GM19023 (cell line): ENCODE data around the gene NRF1.
A peak's percentile ranks its signal among the peaks of the same experiment; 100 is the strongest.
"Not testable (repeated sequence)": the region's sequence is repeated elsewhere in the genome, so short reads cannot be mapped to it uniquely, and the experiment has no call there.

Experiments used
- ATAC-seq: cut with Tn5 transposase; IDR thresholded peaks from one replicate; pipeline ENCODE4 v1.9.1; 2021; ENCODE audit warnings: mild to moderate bottlenecking, moderate library complexity; ENCODE audit not compliant: unreplicated experiment

NRF1 gene

DNA sequence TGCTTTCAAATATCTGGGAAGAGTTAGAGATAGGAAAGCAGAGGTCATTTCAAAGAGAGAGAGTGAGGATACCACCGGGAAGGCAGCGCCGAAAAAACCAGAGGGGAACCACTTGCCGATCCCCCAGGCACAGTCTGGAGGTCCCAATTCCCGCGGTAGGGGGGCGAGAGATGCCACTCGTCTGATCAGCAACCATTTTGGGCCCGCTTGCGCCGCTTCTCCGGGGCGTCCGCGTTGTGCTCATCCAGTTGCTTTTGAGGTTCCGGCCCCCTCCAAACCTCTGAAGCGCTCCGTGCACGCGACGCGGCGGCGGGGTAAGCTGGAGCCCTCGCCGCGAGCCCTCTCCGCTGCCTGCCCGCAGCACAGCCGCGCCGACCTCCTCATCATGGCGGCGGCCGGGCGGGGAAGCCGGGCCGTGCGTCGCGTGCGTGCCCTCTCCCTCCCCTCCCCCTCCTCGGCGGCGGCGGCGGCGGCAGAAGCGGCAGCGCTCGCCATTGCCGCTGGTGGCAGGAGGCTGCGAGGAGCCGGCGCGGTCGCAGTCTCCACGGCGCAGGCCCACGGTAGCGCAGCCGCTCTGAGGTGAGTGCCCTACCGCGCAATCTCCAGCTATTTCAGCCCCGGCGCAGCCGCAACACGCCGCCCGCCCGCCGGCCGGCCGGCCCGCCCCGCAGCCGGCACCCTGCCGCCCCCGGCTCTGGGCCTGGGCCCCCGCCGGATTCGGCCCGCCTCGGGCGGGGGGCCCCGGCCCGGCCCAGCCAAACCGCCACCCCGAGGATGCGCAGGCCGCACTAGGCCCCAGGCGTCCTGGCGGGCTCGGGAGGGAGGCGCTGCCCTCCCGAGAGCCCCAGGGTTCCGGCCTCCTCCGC lies at the start of gene NRF1:
TSS of gene NRF1 (plus strand) at position 475 of the 866 bp plus-strand sequence. CDS start 45,632 bp downstream, outside the sequence.
- peak; percentile 78 for ATAC-seq

DNA sequence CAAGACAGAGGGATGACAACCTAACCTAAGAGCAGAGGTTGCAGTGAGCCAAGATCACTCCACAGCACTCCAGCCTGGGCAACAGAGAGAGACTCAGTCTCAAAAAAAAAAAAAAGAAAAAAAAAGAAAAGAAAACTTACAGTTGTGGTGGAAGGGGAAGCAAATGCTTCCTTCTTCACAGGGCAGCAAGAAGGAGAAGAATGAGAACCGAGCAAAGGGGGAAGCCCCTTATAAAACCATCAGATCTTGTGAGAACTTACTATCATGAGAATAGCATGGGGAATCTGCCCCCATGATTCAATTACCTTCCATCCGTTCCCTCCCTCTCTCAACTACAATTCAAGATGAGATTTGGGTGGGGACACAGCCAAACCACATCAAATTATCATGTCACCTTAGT lies 45.2 kb upstream of the NRF1 start:
- ATAC-seq, result not testable (repeated sequence)

DNA sequence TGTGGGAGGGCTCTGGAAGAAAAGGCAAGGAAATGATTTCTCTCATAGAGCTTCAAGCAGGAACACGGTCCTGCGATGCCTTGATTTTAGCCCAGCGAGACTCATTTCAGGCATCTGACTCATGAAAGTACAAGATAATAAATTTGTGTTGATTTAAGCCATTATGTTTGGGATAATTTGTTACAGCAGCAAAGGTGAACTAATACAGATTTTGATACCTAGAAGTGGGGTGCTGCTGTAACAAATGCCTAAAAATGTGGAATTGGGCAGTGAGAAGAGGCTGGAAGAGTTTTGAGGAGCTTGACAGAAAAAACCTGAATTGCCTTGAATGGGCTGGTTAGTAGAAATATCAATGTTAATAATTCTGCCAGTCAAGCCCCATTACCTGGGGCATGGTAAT lies 44.1 kb upstream of the NRF1 start:
- no peak for ATAC-seq

DNA sequence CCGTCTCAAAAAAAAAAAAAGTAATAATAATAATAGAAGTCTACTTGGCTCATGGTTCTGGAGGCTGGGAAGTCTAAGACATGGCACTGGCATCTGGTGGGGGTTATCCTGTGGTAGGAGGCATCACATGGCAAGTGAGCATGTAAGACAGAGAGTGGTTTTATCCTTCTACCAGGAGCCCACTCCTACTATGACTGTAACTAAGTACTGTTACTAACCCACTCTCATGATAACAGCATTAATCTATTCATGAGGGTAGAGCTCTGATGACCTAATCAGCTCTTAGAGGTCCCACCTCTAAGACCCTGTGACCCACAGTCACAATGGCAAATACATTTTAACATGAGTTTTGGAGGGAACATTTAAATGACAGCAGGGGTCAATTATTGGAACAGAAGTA lies 43.3 kb upstream of the NRF1 start:
- no peak for ATAC-seq

DNA sequence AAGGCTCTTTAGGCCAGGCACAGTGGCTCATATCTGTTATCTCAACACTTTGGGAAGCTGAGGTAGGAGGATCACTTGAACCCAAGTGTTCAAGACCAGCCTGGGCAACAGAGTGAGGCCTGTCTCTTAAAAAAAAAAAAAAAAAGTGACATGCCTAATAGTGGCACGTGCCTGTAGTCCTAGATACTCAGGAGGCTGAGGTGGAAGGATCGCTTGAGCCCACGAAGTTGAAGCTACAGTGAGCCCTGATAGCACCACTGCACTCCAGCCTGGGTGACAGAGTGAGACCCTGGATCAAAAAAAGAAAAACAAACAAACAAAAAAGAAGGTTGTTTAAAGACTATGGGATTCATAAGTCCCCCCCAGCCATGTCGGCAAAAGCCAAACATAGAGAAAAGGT lies 42.2 kb upstream of the NRF1 start:
- no peak for ATAC-seq

DNA sequence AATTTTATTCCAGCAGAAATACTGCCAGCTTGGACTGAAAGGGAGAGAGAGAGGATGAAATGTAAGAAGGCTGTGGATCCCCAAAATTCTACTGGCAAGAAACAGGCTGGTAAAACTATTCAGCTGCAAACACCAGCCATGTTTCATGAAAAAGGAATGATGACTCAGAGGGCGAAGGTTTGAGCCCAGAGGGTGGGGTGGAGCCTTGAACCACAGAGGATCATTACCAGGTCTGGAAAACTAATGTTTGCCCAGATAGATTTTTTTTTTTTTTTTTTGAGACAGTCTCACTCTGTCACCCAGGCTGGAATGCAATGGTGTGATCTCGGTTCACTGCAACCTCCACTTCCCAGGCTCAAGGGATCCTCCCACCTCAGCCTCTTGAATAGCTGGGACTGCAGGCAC lies 41.7 kb upstream of the NRF1 start:
- no peak for ATAC-seq

DNA sequence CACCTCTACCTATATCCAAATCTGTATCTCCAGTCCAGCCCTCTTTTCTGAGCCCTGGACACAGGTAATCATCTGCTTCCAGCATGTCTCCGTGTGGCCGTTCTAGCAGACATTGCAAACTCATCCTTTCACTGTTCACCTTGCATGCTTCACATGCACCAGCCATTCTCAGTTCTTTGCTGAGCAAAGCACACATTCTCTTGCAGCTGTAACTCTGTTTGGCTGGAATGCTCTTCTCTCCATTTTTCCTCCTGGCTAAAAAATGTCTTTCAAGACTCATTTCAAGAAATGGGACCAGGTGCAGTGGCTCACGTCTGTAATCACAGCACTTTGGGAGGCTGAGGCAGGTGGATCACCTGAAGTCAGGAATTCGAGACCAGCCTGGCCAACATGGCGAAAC lies 40.3 kb upstream of the NRF1 start:
- ATAC-seq, result no peak

DNA sequence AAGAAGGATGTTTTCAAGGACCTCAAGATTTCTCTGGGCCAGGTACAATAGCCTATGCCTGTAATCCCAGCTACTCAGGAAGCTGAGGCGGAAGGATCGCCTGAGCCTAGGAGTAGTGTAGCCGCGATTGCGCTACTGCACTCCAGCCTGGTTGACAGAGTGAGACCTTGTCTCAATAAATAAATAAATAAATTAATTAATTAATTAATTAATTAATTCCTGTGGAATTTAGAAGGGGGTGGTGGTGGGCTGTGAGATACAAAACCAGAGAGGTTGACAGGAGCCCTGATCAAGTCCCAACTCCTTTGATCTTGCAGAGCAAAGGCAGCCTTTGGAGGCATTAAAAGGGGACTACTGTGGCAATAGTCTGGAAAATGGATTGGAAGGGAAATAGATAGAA lies 39.3 kb upstream of the NRF1 start:
- ATAC-seq, result no peak

DNA sequence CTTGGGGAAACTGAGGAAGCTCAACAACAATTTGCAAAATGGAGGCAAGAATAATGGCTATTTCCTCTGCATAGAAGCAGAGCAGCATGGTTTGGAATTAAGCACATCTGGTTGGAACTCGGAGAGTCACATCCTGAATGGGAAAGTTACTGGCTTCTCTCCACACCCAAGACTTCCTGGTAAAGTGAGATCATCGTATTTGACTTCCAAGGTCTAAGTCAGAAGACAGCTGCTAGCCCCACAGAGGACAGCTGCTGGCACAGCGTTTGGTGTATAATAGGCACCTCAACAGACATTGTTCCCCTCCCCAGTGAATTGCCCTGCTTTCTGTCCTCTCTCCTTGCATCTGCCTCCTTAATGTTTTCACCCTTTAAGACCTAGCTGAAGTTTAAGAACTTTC lies 37.0 kb upstream of the NRF1 start:
- ATAC-seq, result no peak

DNA sequence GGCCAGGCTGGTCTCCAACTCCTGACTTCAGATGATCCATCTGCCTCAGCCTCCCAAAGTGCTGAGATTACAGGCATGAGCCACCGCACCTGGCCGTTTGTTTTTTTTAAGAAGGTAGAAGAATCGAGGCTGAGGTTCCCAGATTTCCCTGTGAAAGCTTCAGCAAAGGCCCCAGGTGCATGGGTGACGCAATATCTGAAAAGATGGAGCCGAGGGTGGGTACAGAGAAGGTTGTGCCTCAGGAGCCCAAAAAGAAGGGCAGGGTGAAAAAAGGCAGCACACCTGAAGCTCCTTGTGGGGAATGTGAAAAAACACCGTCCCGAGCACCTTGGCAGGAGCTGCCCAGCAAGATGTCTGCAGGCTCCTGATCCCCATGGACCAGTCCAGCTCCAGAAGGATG lies 35.8 kb upstream of the NRF1 start:
- no peak for ATAC-seq

DNA sequence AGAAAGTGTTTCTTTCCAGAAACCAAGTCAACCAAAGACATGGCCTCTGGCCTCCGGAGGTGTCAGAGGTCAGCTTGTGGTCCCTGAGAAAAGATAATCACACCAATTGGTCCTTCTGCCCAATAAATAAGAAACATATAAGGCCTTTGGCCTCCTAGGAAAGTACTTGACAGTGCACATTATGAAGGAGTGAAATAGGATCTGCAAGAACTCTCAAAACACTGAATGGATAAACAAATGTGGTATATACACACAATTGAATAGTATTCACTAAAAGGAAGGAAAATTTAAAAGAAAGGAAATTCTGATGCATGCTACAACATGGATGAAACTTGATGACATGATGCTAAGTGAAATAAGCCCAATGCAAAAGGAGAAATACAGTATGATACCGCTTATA lies 35.4 kb upstream of the NRF1 start:
- ATAC-seq, result no peak

DNA sequence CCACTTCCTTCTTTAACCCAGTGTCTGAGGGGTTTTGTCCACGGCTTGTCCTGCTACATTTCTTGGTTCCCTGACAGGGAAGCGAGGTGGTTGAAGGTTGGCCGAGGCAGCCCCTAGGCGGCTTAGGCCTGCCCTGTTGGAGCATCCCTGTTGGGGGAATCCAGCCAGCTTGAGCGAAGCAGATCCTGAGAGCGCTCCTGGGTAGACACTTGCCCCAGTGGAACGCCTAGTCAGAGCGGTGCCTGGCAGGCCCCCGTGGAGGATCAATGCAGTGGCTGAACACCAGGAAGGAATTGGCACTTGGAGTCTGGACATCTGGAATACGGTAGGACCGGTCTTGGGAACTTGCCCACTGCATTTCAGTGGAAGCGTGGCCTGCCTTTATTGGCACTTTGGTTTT lies 32.7 kb upstream of the NRF1 start:
- ATAC-seq, result no peak

DNA sequence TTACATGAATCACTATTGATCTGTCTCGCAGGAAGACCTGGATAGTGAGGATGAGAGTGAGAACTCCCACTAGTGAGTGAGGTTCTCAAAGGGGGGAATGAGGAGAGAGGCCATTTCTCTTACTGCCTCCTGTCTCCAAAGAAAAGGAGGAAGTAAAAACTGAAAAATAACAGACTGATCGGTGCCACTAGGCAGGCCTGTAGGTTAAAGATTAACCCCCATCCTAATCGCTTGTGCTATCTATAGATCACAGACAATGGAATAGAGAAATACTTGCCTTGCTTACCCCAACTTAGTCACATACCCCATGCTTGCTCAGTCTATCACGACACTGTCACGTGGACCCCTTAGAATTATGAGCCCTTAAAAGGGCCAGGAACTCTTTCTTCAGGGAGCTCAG lies 25.3 kb upstream of the NRF1 start:
- ATAC-seq, result not testable (repeated sequence)

DNA sequence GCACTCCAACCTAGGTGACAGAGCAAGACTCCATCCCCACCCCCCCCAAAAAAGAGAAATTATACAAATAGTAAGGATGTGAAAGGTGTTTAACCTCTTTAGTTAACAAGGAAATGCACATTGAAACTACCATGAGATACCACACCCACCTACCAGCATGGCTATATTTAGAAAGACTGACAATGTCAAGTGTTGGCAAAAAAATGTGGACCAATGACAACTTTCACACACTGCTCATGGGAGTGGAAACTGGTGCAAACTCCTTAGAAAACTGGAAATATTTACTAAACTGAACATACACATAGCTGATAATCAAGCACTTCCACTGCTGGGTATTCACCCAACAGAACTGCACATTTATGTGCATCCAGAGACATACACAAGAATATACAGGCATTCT lies 23.3 kb upstream of the NRF1 start:
- no peak for ATAC-seq

DNA sequence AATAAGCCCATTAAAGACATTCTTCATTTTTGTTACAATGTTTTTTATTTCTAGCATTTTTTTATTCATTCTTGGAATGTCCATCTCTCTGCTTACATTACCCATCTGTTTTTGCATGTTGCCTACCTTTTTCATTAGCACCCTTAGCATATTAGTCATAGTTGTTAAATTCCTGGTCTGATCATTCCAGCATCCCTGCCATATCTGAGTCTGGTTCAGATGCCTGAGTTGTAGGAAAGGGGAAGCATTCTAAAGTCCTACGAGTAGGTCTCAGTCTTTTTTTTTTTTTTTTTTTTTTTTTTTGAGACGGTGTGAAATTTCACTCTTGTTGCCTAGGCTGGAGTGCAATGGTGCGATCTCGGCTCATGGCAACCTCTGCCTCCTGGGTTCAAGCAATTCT lies 19.7 kb upstream of the NRF1 start:
- ATAC-seq, result no peak

DNA sequence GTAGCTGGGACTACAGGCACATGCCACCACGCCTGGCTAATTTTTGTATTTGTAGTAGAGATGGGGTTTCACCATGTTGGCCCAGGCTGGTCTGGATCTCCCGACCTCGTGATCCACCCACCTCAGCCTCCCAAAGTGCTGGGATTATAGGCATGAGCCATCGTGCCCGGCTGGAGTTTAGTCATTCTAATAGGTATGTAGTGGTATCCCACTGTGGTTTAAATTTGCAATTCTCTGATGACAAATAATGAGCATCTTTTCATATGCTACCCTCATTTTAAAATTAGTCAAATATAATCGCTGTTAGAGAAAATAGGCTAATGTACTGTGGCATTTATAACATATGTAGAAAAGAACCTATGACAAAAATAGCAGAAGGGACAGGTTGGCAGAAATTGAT lies 15.1 kb upstream of the NRF1 start:
- ATAC-seq, result not testable (repeated sequence)

DNA sequence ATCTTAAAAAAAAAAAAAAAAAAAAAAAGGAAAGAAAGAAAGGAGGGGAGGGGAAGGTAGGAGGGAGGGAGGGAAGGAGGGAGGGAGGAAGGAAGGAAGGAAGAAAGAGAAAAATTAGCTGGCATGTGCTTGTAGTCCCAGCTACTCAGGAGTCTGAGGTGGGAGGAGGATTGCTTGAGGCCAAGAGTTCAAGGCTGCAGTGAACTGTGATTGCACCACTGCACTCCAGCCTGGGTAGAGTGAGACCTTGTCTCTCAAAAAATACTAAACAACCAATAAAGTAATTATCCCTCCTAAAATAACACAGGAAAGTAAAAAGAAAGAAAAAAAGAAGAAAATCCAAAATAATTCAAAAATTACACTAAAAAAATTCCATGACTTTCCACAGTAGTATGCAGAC lies 13.8 kb upstream of the NRF1 start:
- no peak for ATAC-seq

DNA sequence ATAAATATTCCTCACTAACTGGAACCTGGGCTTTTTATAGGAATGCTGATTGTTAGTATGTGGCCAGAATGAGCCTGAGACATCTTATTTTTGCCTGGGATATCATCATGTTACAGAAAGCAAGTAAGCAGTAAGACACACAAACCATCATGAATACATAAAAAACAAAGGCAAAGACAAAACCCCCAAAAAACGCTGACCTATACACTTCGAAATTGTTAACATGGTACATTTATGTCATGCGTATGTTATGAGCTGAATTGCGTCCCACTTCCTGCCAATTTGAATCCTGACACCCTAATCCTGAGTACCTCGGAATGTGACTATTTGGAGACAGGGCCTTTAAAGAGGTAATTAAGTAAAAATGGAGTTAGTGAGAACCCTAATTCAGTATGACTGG lies 12.3 kb upstream of the NRF1 start:
- no peak for ATAC-seq

DNA sequence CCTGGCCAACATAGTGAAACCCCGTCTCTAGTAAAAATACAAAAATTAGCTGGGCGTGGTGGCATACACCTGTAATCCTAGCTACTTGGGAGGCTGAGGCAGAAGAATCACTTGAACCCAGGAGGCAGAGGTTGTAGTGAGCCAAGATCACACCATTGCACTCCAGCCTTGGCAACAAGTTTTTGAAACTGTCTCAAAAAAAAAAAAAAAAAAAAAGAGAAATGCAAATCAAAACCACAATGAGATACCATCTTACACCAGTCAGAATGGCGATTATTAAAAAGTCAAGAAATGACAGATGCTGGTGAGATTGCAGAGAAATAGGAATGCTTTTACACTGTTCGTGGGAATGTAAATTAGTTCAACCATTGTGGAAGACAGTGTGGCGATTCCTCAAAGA lies 7.9 kb upstream of the NRF1 start:
- not testable (repeated sequence) for ATAC-seq

DNA sequence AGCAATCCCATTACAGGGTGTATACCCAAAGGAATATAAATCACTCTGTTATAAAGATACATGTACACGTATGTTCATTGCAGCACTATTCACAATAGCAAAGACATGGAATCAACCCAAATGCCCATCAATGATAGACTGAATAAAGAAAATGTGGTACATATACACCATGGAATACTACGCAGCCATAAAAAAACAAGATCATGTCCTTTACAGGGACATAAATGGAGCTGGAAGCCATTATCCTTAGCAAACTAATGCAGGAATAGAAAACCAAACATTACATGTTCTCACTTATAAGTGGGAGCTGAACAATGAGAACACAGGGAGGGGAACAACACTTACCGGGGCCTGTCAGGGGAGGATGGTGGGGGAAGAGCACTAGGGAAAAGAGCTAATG lies 7.5 kb upstream of the NRF1 start:
- not testable (repeated sequence) for ATAC-seq

DNA sequence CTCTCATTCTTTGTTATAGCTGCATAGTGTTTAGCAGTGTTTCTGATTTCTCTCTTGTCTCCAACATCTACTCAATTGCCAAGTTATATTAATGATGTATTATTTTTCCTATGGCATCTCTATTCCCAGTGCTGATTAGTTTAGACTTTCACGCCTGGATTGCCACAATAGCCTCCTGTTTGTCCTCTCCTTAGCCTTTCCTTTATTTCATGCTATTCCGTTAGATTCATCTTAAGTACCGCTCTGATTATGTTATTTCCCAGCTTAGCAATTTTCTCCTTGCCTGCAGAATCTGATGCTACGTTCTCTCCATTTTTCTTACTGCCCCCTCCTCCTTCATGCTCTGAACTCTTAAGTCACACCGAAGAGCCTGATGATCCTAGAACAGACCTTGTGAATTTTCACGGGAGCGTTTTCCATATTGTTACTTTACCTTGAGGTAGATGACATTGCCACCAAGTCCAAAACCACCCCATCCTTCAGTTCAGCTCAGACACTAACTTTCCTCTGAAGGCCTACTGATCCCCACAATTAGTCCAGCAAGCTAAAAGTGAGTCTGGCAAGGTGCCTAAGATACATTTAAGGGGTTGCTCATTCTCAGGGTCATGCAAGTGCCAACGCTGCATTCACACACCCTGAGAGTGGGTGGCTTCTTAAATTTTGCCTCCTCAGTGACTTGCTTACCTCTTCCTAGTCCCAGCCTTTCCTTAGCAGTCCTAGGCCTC lies 6.6 kb upstream of the NRF1 start:
- ATAC-seq, result no peak

DNA sequence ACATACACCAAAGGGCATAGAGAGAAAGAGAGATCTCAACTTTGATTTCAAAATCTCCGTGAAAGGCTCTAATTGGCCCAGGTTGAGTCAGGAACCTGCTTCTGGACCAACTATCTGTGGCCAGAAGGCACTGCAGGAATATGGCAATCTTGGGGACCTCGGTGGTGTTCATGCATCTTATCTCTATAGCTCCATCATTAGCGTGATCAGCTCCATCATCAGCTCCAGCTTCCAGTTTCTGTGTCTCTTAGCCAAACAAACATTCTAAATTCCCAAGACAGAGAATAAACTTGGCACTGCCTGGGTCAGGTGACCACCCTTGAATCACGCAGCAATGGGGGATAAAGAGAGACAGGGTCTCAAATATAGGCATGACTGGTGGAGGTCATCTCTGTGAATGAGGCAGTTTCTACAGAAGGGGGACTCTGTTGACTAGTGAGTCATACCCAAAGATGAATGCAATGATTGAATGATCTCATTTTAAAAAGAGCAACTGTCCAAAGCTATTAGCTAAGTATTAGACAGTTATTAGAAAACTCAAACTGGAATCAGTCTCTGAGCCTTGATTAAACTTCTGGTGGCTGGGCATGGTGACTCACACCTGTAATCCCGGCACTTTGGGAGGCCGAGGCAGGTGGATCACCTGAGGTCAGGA lies 5.4 kb upstream of the NRF1 start:
- ATAC-seq, result no peak
